HG03565 (cell line): ENCODE measurements around the gene MTHFR.

ENCODE experiments used
- ATAC-seq: cut with Tn5 transposase; IDR thresholded peaks from one replicate; pipeline ENCODE4 v1.9.1; 2021; ENCODE audit warnings: mild to moderate bottlenecking, moderate library complexity; ENCODE audit not compliant: unreplicated experiment

The MTHFR gene

DNA sequence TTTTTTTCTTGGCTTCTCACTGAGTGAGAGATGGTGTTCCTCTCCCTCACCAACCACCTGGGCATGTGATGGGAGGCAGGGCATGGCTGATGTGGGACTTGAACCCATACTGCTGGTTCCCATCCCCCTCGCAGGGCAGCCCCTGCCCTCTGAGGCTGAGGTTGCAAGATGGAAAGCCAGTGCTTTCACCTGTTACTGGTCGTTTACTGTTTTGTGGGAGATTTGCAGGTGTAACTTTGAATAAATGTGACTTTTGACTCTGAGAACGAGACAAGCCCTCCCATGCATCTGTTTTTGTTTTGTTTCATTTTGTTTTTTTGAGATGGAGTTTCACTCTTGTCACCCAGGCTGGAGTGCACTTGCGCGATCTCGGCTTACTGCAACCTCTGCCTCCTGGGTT is 22.2 kb downstream of the MTHFR start:
- ATAC-seq, result no peak

DNA sequence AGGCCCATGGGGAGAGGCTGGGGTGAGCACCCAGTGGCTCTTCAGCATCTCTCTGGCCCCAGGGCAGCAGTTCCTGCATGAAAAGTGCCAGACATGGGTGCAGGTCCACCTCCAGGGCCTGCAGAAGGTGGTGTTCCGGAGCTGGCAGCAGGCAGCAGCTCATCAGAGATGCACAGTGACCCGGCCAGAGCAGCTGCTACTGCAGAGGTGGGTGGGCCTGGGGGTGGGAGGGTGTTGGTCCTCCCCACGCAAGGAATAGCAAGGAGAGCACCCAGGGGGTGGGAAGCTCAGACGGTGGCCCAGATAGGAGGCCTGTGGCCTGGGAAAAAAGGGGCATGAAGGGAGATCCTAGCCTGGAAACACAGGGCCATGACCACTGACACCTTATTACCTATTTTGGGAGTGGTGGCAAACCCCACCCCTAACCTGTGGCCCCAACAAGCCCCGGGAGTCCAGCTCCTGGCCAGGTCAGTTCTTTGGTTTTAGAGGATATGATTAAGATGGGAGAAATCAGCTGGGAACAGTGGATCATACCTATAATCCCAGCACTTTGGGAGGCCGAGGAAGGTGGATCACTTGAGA is 23.5 kb downstream of the MTHFR start:
- ATAC-seq, result no peak

DNA sequence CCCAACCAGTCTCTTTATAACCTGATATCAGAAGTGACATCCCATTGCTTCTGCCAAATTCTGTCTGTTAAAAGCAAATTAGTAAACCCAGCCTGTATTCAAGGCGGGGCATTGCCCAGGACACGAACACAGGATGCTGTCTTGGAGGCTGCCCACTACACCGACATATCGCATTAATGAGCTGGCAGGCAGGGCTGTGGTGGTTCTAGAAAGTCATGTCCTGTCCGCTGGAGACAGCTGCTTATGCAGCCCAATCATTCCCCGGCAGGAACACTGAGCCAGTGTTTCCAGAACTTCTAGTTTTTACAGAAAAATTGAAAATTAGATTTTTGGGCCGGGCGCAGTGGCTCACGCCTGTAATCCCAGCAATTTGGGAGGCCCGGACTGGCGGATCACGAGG is 24.5 kb downstream of the MTHFR start:
- no peak for ATAC-seq

GRCh38 chr1:11780380-11781147 is 25.2 kb downstream of the MTHFR start:
- no peak for ATAC-seq

DNA sequence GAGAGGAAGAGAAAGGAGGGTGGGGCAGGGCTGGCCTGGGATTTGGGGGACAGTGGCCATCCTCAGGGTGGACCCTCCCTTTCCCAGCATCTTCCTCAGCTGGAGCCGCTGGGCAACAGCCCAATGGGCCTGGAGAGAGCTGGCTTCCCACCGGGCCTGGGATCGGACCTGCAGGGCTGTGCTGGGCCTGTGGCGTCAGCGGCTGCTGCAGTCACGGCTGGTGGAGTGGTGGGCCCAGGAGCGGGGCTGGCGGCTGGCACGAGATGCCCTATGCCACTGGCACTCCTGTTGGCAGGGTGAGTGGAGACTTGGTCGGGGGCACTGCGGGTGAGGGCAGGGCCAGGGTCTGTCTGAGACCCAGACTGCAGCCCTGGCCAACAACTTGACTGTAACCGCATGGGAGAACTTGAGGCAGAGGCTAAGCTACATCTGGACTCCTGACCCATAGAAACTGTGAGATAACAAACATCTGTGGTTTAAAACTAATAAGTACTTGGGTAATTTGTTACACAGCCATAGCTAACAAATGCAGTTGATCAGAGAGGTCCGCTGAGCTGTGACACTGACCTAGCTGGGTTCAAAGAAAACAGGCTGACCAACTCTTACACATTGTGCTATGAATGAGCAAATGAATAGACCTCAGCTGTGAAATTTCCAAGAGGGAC is 25.9 kb downstream of the MTHFR start:
- ATAC-seq, result no peak

DNA sequence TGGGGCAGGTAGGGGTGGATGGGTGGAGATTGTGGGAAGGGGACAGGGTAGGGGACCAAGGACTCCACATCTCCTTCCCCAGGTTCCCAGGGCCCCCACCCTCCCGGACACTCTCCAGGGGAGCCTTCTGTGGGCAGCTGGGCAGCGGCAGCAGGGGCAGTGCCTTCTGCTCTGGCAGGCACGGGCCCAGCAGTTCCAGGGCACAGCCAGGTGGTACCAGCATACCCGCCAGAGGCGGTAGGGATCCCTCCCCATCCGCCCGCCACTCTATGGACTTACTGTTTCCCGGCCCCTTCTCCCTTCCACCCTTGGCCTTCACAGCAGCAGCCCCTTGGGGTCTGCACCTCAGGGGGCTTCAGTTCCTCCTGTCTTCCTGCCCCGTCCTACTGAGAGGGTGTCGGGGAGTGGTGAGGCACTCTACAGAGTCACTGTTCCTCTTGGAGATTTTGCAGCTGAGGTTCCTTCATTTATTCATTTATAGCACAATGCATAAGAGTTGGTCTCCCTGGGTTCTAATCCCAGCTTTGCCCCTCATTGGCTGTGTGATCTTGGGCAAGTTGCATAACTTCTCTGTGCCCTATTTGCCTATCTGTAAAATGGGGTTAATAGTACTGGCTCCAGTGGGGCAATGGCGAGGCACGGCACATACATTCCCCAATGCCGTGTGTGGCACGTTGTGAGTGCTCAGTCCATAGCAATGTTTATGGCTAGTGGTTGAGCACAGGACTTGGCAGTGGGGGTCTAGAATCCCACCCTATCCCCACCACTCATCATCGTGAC is 26.7 kb downstream of the MTHFR start:
- no peak for ATAC-seq

DNA sequence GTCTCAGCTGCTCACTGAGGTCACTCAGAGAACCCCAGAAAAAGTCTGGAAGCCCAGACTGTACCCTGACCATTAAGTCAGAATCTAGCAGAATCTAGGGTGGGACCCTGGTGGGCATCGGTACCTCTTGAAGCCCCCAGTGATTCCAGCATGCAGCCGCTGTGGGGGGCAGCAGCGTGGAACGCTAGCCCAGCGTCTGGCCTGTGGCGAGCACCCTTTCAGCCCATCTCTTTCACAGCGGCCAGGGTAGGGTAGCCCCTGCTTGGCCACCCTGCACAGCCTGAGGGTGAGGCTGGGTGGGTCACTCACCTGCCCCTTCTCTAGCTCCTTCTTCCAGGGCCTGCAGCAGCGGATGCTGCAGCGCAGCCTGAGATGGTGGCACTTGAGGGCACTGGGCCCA is 27.4 kb downstream of the MTHFR start:
- no peak for ATAC-seq

GRCh38 chr1:11777658-11778322 is 28.0 kb downstream of the MTHFR start:
- no peak for ATAC-seq

GRCh38 chr1:11774753-11775152 is 31.0 kb downstream of the MTHFR start:
- ATAC-seq, result no peak

- no peak for ATAC-seq
These were observed 33.3 kb downstream of the MTHFR start for GRCh38 chr1:11772458-11772857.

DNA sequence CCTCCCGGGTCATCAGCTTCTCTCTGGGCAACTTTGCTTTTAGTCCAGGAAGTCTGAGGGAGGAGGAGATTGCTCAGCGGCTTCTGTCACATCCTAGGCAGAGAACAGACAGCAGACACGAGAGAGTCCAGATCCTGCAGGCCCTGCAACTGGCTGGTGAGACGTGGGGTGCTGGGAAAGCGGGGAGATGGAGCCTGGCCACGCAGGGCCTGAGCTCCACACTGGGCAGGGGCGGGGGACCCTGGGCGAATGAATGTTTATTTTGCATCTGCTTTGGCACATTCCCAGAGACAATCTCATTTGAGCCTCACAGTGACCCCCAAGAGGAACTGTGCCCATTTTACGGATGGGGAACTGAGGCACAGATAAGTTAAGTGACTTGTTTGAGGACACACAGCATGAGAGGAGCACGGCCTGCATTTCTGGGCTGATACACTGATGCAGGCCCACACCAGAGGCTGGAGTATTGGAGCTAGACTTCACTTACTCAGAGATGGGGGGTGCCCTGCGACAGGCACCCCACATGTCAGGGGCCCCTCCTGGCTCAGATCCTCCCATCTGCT is 34.2 kb downstream of the MTHFR start:
- ATAC-seq, result no peak

DNA sequence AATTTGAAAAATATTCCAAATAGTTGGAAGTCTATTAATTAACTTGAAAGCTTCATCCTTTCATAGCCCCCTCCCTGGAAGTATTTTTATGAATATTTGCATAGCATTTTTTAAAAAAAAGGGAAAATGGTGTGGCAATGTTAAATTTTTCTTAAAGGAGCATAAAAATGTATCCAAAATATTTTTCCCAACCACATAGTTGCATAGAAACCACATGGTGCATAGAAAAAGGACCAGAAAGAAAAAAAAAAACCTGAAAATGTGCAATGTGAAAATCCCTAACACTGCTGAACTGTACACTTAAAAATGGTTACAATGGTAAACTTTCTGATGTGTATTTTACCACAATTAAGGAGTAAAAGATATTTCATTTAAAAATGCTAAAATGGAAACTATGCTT is 35.8 kb downstream of the MTHFR start:
- no peak for ATAC-seq

- ATAC-seq, result no peak
These were observed 36.5 kb downstream of the MTHFR start for GRCh38 chr1:11769274-11769673.

GRCh38 chr1:11768821-11769220 is 36.9 kb downstream of the MTHFR start:
- no peak for ATAC-seq

- ATAC-seq, result no peak
These were observed 37.7 kb downstream of the MTHFR start for GRCh38 chr1:11767922-11768704.

DNA sequence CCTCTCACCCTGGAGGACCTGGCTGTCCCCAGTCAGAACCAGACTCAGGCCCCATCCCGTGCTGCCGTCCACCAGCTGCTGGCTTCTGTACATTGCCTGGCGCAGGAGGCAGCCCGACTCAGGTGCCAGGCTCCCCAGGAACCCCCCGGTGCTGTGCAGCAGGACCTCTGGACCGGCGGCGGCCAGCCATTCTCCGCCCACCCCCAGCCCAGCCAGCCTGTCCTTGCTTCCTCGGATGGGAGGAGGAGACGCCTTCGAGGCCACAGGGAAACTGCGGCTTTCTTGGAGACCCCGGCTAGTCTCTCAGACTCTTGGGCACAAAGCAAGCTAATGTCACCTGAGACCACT is 39.4 kb downstream of the MTHFR start:
- ATAC-seq, result no peak

DNA sequence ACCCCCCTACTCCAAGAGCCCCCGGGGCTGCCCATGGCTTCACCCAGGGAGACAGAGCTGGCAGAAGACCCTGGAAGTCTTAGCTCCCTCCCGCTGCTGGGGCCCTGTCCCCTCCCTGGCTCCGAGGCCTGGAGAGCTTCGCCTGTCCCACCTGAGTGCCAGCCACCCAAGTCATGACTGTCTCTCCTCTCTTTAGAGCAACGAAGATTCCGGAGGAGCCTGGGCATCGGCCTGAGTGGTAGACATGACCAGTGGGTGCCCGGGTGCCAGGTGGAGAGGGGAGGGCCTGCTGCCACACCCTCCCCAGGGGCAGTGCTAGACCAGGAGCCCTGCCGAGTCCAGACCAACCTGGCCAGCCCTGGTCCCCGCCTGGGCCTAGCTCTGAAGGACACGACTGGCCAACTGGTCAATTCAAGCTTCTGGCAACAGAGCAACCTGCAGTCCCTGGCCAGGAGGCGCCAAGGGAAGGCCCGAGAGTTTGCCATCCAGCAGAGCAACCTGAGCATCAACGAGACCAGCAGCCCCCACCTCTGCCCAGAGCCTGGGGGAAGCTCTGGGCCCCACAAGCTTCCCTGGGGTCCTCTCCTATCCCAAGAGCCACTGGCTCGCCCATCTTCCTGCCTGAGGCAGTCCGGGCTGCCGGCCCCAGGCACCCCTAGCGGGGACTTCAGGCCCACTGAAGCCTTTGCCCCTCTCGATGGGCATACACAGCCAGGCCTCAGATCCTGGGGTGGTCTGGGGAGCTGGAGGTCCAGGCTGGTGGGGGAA is 39.9 kb downstream of the MTHFR start:
- ATAC-seq, result no peak

GRCh38 chr1:11764519-11764918 is 41.2 kb downstream of the MTHFR start:
- ATAC-seq, result no peak

DNA sequence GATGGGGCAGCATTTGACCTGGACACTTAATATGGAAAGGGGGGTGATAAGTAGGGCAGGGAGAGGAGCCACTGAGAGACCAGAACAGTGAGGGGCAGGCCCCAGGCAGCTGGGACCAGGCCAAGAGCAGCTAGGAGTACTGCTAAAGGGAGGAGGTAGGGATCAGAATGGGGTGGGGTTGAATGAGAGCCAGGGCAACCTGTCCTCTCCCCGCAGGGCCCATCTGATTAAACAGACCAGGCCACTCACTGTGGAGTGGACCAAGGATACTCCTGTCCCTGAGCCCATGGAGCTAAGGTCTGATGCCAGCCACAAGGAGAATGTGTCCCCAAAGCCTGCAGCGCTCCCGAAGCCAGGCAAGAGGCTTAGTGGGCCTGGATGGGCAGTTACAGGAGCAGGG is 41.6 kb downstream of the MTHFR start:
- no peak for ATAC-seq
